ENCODE measurements around the gene NCOA7. TPM values are rescaled to one million over a fixed set of nuclear protein-coding genes. Genes with fewer than 3 reads are reported as not detected.

NCOA7 gene
- total and polyA plus RNA-seq, 2 of the 8 experiments (the other 6 are each of a cell fraction or from before 2014, with no cell fraction given) = 2.6 to 10.7 TPM

GRCh38 chr6:125746019-125746414 is 44.7 kb upstream of the NCOA7 start:
- Histone ChIP-seq H2AFZ (ENCODE audit: low read length) (no peak overlapping the region), H3K79me2 (ENCODE audit: control insufficient read depth in 1 of 2, insufficient read depth in 2 of 2, low read length in 2 of 2) (peaks cover 0 to 20% of the 10 kb centered on the region in 2 experiments; a peak in 3 of 4 replicates), H3K27me3 (replicated peaks in 1 of 4; ENCODE audit: control insufficient read depth in 3 of 4, extremely low read depth in 1 of 4, insufficient read depth in 3 of 4, low read length in 3 of 4) (peaks cover 0 to 25% (median 16%) of the 10 kb centered on the region in 4 experiments; a peak in 6 of 7 replicates), H3K9me3 (ENCODE audit: insufficient read depth in 2 of 2, low read depth in 1 of 2, low read length in 1 of 2) (no peaks in the 10 kb centered on the region), H3K27ac (ENCODE audit: low read depth, low read length) (no peak overlapping the region), H3K79me1 (ENCODE audit: low read depth, low read length) (peaks cover 4% of the 10 kb centered on the region; the same call in 1 of the 2 replicates), H4K20me1 (replicated peaks in 1 of 2; ENCODE audit: control insufficient read depth in 1 of 2, insufficient read depth in 2 of 2, low read length in 2 of 2) (peaks cover 2 to 5% of the 10 kb centered on the region in 2 experiments), H3K36me3 (ENCODE audit: control insufficient read depth in 2 of 4, insufficient read depth in 4 of 4, low read length in 3 of 4) (no peaks in the 10 kb centered on the region), H3K23ac (ENCODE audit: insufficient read length) (no peak overlapping the region), H3K14ac (ENCODE audit: insufficient read length) (no peak overlapping the region), H2BK15ac (ENCODE audit: low read length) (no peak overlapping the region), H2BK5ac (ENCODE audit: low read depth, low read length) (0 out of 2 replicates have a peak overlapping the region, but pooled peaks have one; percentile 19), H2BK120ac (replicated peaks; ENCODE audit: low read depth, low read length) (no peak overlapping the region), H2BK20ac (ENCODE audit: low read length) (no peak overlapping the region; the same call in 1 of the 2 replicates), H3K4me2 (ENCODE audit: insufficient read depth in 1 of 2, low read depth in 2 of 2, low read length in 2 of 2) (peak overlapping the region; percentile 96 to 99), H4K8ac (ENCODE audit: extremely low read depth, insufficient read depth, low read length) (no peak overlapping the region), H4K91ac (replicated peaks; ENCODE audit: insufficient read length, low read length) (no peak overlapping the region), H2AK5ac (ENCODE audit: low read depth, low read length) (no peak overlapping the region; the same call in 1 of the 2 replicates), H3K18ac (ENCODE audit: extremely low read depth, low read length) (peak overlapping the region; percentile 71), H3K4me1 (replicated peaks in 1 of 4; ENCODE audit: control insufficient read depth in 3 of 4, insufficient read depth in 4 of 4, low read length in 3 of 4) (peaks cover 2 to 12% (median 7%) of the 10 kb centered on the region in 4 experiments; a peak in 5 of 7 replicates), H3K4ac (replicated peaks; ENCODE audit: insufficient read length, low read depth, low read length) (no peak overlapping the region), H3K4me3 (ENCODE audit: extremely low read depth in 1 of 4, insufficient read depth in 2 of 4, low read depth in 3 of 4, low read length in 4 of 4) (peak overlapping the region; percentile 72 to 77 (median 76); a peak in 7 of 8 replicates), H3K56ac (replicated peaks; ENCODE audit: insufficient read length, low read depth, low read length) (no peak overlapping the region), H4K5ac (ENCODE audit: insufficient read length, low read depth, low read length) (no peak overlapping the region), H2BK12ac (ENCODE audit: low read depth, low read length) (no peak overlapping the region), H3K9ac (replicated peaks in 1 of 4; ENCODE audit: extremely low read depth in 1 of 4, low read depth in 3 of 4, low read length in 3 of 4) (no peak overlapping the region), H3K23me2 (ENCODE audit: low read depth, low read length) (peaks cover 27% of the 10 kb centered on the region)
- peak; percentile 75 for FAIRE-seq
- ChIA-PET POLR2A (ENCODE audit: partially characterized antibody) (interaction anchor here (0.7 to 2.4 kb wide), 7 partner anchors 32 to 123 kb away, joined by 3 to 21 read pairs (median 3); no protein-coding TSS in a partner anchor), CTCF (ENCODE audit: partially characterized antibody) (interaction anchor here (0.9 to 2.4 kb wide), 10 partner anchors 9 to 445 kb away, joined by 3 to 12 read pairs (median 4); partner anchors contain the start of gene HDDC2)
- no peak for DNase-seq (ENCODE audit: low read depth in 1 of 2, low spot score in 2 of 2)
- WGBS, 2 experiments (ENCODE audit: extremely low coverage in 1 of 2, insufficient coverage in 1 of 2, insufficient read length in 1 of 2, insufficient replicate concordance in 2 of 2, low coverage in 1 of 2, low lambda C conversion rate in 2 of 2, missing lambda C conversion rate in 1 of 2) = 1% methylated on average over 5 of the region's 5 CpGs; no CpG with 5 or more reads in 1 of the 2 experiments
